HG03571 (cell line): Measurements from ENCODE around the gene RHOV.

Source experiments
- ATAC-seq: cut with Tn5 transposase; IDR thresholded peaks from one replicate; pipeline ENCODE4 v1.9.1; 2021; ENCODE audit not compliant: unreplicated experiment

RHOV gene

GRCh38 chr15:40904552-40905201 is 30.6 kb upstream of the RHOV start:
- ATAC-seq: no peak

GRCh38 chr15:40902605-40903561 is 28.8 kb upstream of the RHOV start:
- ATAC-seq: no peak

DNA sequence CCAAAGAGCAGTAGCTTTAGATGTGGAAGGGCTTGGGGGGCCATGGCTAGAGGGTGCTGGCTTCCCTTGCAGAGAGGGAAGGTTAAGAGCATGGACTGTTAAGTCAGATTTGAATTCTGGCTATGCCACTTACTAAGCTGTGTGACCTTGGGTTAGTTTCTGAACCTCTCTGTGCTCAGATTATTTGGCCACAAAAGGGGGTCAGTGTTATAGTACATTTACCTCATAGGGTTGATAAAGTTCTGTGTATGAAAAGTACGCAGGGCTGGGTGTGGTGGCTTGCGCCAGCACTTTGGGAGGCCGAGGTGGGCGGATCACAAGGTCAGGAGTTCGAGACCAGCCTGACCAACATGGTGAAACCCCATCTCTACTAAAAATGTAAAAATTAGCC is 27.0 kb upstream of the RHOV start:
- ATAC-seq: no peak

GRCh38 chr15:40900256-40901052 is 26.4 kb upstream of the RHOV start:
- ATAC-seq: no peak

DNA sequence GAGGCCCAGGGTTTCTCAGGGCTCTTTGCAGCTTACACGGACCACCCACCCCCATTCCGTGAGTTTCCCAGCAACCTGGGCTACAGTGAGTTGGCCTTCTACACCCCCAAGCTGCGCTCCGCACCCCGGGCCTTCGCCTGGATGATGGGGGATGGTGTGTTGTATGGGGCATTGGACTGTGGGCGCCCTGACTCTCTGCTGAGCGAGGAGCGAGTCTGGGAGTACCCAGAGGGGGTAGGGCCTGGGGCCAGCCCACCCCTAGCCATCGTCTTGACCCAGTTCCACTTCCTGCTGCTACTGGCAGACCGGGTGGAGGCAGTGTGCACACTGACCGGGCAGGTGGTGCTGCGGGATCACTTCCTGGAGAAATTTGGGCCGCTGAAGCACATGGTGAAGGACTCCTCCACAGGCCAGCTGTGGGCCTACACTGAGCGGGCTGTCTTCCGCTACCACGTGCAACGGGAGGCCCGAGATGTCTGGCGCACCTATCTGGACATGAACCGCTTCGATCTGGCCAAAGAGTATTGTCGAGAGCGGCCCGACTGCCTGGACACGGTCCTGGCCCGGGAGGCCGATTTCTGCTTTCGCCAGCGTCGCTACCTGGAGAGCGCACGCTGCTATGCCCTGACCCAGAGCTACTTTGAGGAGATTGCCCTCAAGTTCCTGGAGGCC is 25.6 kb upstream of the RHOV start:
- ATAC-seq: no peak

DNA sequence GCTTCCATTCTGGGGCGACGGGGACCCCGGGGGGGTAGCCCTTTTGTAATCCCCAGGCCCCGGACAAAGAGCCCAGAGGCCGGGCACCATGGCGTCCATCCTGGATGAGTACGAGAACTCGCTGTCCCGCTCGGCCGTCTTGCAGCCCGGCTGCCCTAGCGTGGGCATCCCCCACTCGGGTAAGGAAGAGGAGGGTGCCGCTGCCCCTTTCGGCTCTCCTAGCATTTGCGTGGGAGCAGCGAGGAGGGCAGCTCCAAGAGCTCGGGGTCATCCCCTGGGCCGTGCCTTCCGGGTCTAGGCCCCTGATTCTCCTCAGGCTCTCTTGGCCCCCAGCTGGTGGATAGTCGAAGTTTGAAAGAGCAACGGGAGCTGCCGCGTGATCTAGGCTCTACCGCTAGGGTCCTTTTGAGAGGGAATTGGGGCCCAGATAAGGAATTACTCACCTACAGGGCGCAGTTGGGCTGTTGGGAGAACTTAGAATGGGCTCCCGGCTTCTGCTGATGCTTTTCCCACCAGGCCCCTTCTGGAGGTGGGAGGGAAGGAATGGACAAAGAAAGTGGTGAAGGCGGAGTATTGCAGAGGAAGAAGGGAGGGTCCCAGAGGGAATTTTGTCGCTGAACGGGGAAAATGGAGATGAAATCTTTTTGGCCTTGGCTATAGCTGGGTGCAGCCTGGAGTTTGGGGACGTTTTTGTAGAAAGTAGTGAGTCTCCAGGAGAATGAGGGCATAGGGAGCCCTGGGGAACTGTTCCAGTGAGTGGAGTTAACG is 20.8 kb upstream of the RHOV start:
- no peak for ATAC-seq

DNA sequence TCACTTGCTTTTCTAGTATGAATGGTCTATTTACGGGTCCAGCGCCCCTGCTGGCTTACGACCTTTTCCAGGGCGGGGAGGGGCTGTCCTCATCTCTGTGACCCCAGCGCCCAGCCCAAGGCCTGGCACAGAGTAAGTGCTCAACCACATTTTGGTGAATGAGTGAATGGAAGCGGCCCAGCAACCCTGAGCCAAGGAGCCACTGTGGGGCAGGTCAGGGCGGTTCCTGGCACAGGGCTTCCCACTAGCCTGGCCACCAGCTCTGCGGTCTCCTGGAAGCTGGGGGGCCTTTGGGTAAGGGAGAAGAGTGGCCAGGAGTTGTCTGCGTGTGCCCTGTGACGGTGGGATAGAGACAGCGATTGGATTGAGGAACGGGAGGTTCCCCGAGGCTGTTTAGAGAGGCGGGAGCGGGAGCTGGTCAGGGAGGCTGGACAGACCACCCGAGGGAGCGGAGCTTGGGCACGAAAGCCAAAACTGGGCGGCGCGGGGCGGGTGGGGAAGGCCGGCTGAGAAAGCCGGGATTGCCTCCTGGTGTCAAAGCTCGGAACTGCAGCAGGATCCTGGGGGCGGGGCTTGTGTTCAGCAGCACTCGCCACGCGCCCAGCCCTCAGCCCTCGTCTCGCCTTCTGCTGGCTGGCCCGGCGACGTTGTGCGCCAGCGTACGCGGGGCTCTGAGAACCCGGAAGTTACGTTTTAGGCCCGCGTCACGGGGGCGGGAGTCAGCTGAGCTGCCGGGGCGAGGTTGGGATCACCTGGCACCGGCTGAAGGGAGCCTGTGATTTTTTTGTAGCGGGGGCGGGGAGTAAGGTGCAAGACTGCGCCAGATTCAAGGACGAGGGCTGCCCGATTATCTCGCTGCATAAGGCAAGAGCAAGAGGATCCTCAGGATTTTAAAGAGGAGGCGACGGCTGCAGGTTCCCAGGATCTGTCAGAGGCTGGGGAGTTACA is 20.0 kb upstream of the RHOV start, which contains the start of gene VPS18:
VPS18 (plus strand) TSS at position 718 of the 948 bp plus-strand sequence. CDS start 319 bp downstream, outside the sequence.
- peak; percentile 82 for ATAC-seq

GRCh38 chr15:40893019-40893670 is 19.1 kb upstream of the RHOV start:
- ATAC-seq: no peak

- ATAC-seq: no peak
Observed at GRCh38 chr15:40892447-40893012, 18.5 kb upstream of the RHOV start.

GRCh38 chr15:40891810-40892446 is 17.9 kb upstream of the RHOV start:
- no peak for ATAC-seq

DNA sequence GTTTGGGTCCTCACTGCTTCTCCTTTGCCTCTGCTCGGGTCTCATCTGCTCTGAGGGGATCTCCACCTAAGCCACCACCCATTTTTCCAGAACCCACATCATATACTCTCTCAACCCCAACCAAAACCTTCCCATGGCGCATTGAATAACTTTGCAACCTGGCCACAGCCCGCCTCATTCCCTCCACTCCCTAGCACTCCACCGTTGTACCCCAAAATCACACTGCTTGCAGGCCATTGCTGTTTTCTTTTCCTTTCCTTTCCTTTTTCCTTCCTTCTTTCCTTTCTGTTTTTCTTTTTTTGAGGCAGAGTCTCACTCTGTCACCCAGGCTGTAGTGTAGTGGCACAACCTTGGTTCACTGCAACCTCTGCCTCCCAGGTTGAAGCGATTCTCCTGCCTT is 17.1 kb upstream of the RHOV start:
- ATAC-seq: no peak

GRCh38 chr15:40889112-40889511 is 15.1 kb upstream of the RHOV start:
- no peak for ATAC-seq

DNA sequence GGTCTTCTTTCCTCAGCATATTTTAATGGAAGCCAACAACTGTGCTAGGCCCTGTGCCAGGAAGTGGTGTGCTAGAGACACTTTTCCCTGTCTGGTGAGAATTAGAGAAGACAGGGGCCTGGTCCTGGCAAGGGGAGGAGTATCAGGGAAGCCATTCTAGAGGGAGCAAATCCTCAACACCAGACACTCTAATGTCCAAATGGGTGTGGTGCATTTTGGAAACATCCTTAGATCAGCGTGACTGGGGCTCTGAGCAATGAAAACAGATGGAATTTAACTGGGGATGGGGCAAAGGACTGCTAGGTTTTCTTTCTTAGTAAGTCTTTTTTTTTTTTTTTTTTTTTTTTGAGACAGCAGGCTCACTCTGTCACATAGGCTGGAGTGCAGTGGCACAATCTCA is 12.6 kb upstream of the RHOV start:
- no peak for ATAC-seq

- no peak for ATAC-seq
Observed at GRCh38 chr15:40881351-40881750, 7.3 kb upstream of the RHOV start.

DNA sequence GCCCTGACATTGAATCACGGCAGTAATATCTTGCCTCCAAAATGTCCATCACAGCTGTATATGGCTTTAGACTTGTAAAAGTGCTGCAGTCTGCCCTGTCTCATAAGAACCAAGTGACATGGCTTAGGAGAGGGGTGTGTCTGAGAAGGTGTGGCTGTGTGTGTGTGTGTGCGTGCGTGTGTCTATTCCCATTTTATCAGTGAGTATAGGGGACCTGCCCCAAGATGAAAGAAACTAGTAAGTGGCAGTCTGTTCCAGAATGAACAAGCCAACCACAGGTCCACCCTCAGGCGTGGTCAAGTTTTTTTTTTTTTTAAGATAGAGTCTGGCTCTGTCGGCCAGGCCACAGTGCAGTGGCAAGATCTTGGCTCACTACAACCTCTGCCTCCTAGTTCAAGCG is 5.6 kb upstream of the RHOV start:
- no peak for ATAC-seq

DNA sequence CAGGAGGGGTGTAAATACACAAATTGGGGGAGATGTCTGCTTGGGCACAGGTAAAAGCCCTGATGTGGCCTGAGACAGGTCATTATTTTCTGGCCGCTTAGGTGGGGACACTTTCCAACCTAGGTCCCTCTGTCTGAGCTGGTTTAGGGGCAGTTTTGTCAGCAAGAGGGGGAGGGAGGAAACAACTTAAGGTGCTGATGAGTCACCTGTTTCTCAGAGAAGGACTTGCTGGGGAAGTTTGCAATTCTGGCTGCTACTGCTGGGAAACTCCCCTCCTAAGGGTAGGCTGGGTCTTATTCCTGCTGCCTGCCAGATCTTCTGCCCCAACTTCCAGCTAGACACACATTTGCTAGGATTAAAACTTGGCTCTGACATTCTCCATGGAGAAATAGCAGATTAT is 4.8 kb upstream of the RHOV start:
- ATAC-seq: no peak

GRCh38 chr15:40877694-40878093 is 3.7 kb upstream of the RHOV start:
- no peak for ATAC-seq
